HCT116 (cell line): ENCODE measurements around the gene PCDHB11. TPM values are rescaled to one million over a fixed set of nuclear protein-coding genes. Genes with fewer than 3 reads are reported as not detected.
"Not testable (repeated sequence)": the region's sequence is repeated elsewhere in the genome, so short reads cannot be mapped to it uniquely, and the experiment has no call there.

Source experiments
- ATAC-seq: fragments of 200-7000 bp; cut with Tn5 transposase; 2 replicates; pipeline ENCODE4 v1.9.1; 2020; ENCODE audit warnings: mild to moderate bottlenecking, moderate library complexity
- BruUV-seq: library from RNA; stranded (reverse); fragments of 400-500 nt; replicated peaks from 2 replicates; lab custom pipeline; 2021; lab: Mats Ljungman, UMichigan
- CTCF ChIA-PET: fragments of 300-600 bp; sonication (Branson Sonifier 250); formaldehyde crosslinking; loops from one replicate; lab custom pipeline; 2021; ENCODE audit warnings: antibody characterized with exemption; lab: Charles Lee
- POLR2A ChIA-PET: fragments of 300-600, 350-600 bp; sonication (Branson Sonifier 250); formaldehyde crosslinking; loops from one replicate; lab custom pipeline; 2021; ENCODE audit warnings: antibody characterized with exemption; lab: Charles Lee
- RAD21 ChIA-PET, 2 experiments: fragments of 300-600 bp; sonication (Branson Sonifier 250); formaldehyde crosslinking; loops; one replicate each; lab custom pipeline; 2023; ENCODE audit warnings: low total read pairs in 2 of 2; ENCODE audit not compliant: uncharacterized antibody in 2 of 2, unreplicated experiment in 2 of 2, low non-redundant PET in 1 of 2; lab: Charles Lee
- DNase-seq: peaks from one replicate; pipeline ENCODE4 v3.0.0-alpha.2; 2010; ENCODE audit warnings: low read depth, low spot score
- H2AFZ ChIP-seq: fragments of 200-600 bp; shearing (Covaris generic), sonication (generic); 2 replicates; pipeline ENCODE4 v1.6.1; 2017; ENCODE audit warnings: low read depth, mixed run types, mixed read lengths, antibody characterized with exemption, low read length; ENCODE audit not compliant: poor library complexity, severe bottlenecking
- H3K27ac ChIP-seq: 2 replicates; pipeline ENCODE4 v1.5.1; 2012; ENCODE audit warnings: low read depth, low read length
- H3K27me3 ChIP-seq: fragments of 200-600 bp; sonication (generic); 2 replicates; pipeline ENCODE4 v1.6.1; 2016; ENCODE audit warnings: mixed run types, low read length, mixed read lengths; ENCODE audit not compliant: insufficient read depth
- H3K36me3 ChIP-seq, 2 experiments: fragments of 200-500 bp in 1 of 2; fragments of 200-600 bp in 1 of 2; sonication (Bioruptor generic) in 1 of 2; sonication (generic) in 1 of 2; 2 replicates each; pipeline versions ENCODE4 v1.5.1 to v1.6.1; 2014 to 2016; ENCODE audit warnings: low read length in 2 of 2, inconsistent platforms in 1 of 2, mixed read lengths in 1 of 2, mixed run types in 1 of 2; ENCODE audit not compliant: insufficient read depth in 2 of 2, control insufficient read depth in 1 of 2
- H3K4me1 ChIP-seq, 2 experiments: fragments of 200-600 bp in 1 of 2; sonication (generic) in 1 of 2; 2 replicates each; pipeline versions ENCODE4 v1.5.1 to v1.6.1; 2012 to 2017; ENCODE audit warnings: low read length in 2 of 2, inconsistent platforms in 1 of 2, mild to moderate bottlenecking in 1 of 2, mixed read lengths in 1 of 2, mixed run types in 1 of 2, moderate library complexity in 1 of 2; ENCODE audit not compliant: insufficient read depth in 2 of 2, control insufficient read depth in 1 of 2
- H3K4me2 ChIP-seq: fragments of 200-600 bp; sonication (generic); 2 replicates; pipeline ENCODE4 v1.6.1; 2017; ENCODE audit warnings: mixed run types, low read length, mixed read lengths
- H3K4me3 ChIP-seq, 2 experiments: fragments of 200-600 bp in 1 of 2; sonication (generic) in 1 of 2; replicated peaks in 1 of 2; 2 replicates each; pipeline ENCODE4 v1.5.1; 2011 to 2016; ENCODE audit warnings: low read length in 2 of 2, control low read depth in 1 of 2, low read depth in 1 of 2, mild to moderate bottlenecking in 1 of 2, mixed read lengths in 1 of 2, mixed run types in 1 of 2
- H3K79me2 ChIP-seq: fragments of 200-600 bp; sonication (generic); 2 replicates; pipeline ENCODE4 v1.6.1; 2017; ENCODE audit warnings: mild to moderate bottlenecking, mixed run types, low read length, moderate library complexity, mixed read lengths; ENCODE audit not compliant: insufficient read depth
- H3K9ac ChIP-seq: fragments of 200-600 bp; sonication (generic); 2 replicates; pipeline ENCODE4 v1.6.1; 2016; ENCODE audit warnings: low read length, mixed read lengths
- H3K9me2 ChIP-seq: fragments of 200-600 bp; sonication (generic), shearing (Covaris generic); 2 replicates; pipeline ENCODE4 v1.6.1; 2017; ENCODE audit warnings: mixed run types, mild to moderate bottlenecking, moderate library complexity; ENCODE audit not compliant: insufficient read depth
- H3K9me3 ChIP-seq, 2 experiments: fragments of 200-500 bp in 1 of 2; fragments of 200-600 bp in 1 of 2; sonication (Bioruptor generic) in 1 of 2; sonication (generic) in 1 of 2; 2 replicates each; pipeline ENCODE4 v1.6.1; 2014 to 2017; ENCODE audit warnings: low read length in 2 of 2, mixed read lengths in 2 of 2, inconsistent platforms in 1 of 2, low read depth in 1 of 2, mild to moderate bottlenecking in 1 of 2, mixed run types in 1 of 2, moderate library complexity in 1 of 2; ENCODE audit not compliant: control insufficient read depth in 1 of 2, insufficient read depth in 1 of 2
- H4K20me1 ChIP-seq: fragments of 200-600 bp; sonication (generic), shearing (Covaris generic); 2 replicates; pipeline ENCODE4 v1.6.1; 2017; ENCODE audit warnings: mixed run types, mild to moderate bottlenecking, moderate library complexity; ENCODE audit not compliant: insufficient read depth
- CTCF ChIP-seq, 3 experiments: fragments of 200-600 bp in 1 of 3; sonication (generic) in 1 of 3; IDR thresholded peaks in 2 of 3; conservative IDR thresholded peaks in 1 of 3; 2 replicates each; pipeline ENCODE4 v1.5.1; 2012 to 2017; ENCODE audit warnings: low read depth in 2 of 3, low read length in 2 of 3, antibody characterized with exemption in 1 of 3, borderline replicate concordance in 1 of 3, control low read depth in 1 of 3, mild to moderate bottlenecking in 1 of 3, mixed read lengths in 1 of 3, mixed run types in 1 of 3, moderate library complexity in 1 of 3; ENCODE audit not compliant: insufficient read depth in 1 of 3
- EGR1 ChIP-seq: IDR thresholded peaks from 2 replicates; pipeline ENCODE4 v1.6.1; 2012; ENCODE audit warnings: low read depth
- EZH2 ChIP-seq: fragments of 200-600 bp; sonication (generic); IDR thresholded peaks from 2 replicates; pipeline ENCODE4 v1.6.1; 2017; ENCODE audit warnings: antibody characterized with exemption, mixed run types
- EZH2phosphoT487 ChIP-seq: fragments of 200-600 bp; IDR thresholded peaks from 2 replicates; pipeline ENCODE4 v1.6.1; 2018; ENCODE audit warnings: antibody characterized with exemption, borderline replicate concordance
- FOSL1 ChIP-seq: IDR thresholded peaks from 2 replicates; pipeline ENCODE4 v1.6.1; 2012; ENCODE audit warnings: low read depth
- REST ChIP-seq: IDR thresholded peaks from 2 replicates; pipeline ENCODE4 v1.6.1; 2012; ENCODE audit warnings: low read depth
- TCF7L2 ChIP-seq: IDR thresholded peaks from 2 replicates; pipeline ENCODE4 v1.7.0; 2011; ENCODE audit warnings: borderline replicate concordance, inconsistent platforms; ENCODE audit not compliant: insufficient read depth, insufficient read length; ENCODE audit errors: extremely low read depth
- YY1 ChIP-seq: IDR thresholded peaks from 2 replicates; pipeline ENCODE4 v1.6.1; 2011; ENCODE audit warnings: low read length, low read depth, moderate library complexity, mild to moderate bottlenecking; ENCODE audit not compliant: insufficient replicate concordance; ENCODE audit errors: extremely low read depth
- ZBTB33 ChIP-seq: IDR thresholded peaks from 2 replicates; pipeline ENCODE4 v1.6.1; 2011; ENCODE audit warnings: mild to moderate bottlenecking, low read length, moderate library complexity; ENCODE audit not compliant: insufficient replicate concordance; ENCODE audit errors: extremely low read depth
- ZFX ChIP-seq: fragments of 450-650 bp; IDR thresholded peaks from 2 replicates; pipeline ENCODE4 v1.6.1; 2017
- ZNF274 ChIP-seq: fragments of 200-500 bp; sonication (Bioruptor generic); IDR thresholded peaks from 2 replicates; pipeline ENCODE4 v1.6.1; 2014; ENCODE audit warnings: mild to moderate bottlenecking, low read depth, low read length, inconsistent platforms
- intact Hi-C: fragments of 100-400 bp; cut with micrococcal nuclease; formaldehyde crosslinking; loops from 2 replicates; pipeline ENCODE4 v1.10.0; 2022
- total RNA-seq: library from RNA; stranded (reverse); gene quantifications from one replicate; pipeline ENCODE4 v1.2.1, GENCODE V29; 2021; ENCODE audit not compliant: unreplicated experiment
- TF ChIP-seq, protein P1 (sequence below): IDR thresholded peaks from 2 replicates; pipeline ENCODE4 v1.6.1; 2012

PCDHB11 gene
- total RNA-seq, 1 experiment from 2014 or later: 0.07 TPM

- no peaks in the 10 kb centered on the region for H3K9me2 ChIP-seq
- H3K4me2 ChIP-seq: no peak overlapping the region
- intact Hi-C loops: no loop called here
- H3K4me3 ChIP-seq: no peak overlapping the region
- H3K79me2 ChIP-seq: no peaks in the 10 kb centered on the region
- no TSS peak for BruUV-seq
- no peak overlapping the region for H3K9ac ChIP-seq
- peaks cover 0 to 11% of the 10 kb centered on the region in 2 experiments; a peak in 2 of 4 replicates for H3K9me3 ChIP-seq
- no peak for DNase-seq
- H3K4me1 ChIP-seq: no peaks in the 10 kb centered on the region
- CTCF ChIA-PET: interaction anchor here (1.3 kb wide), 1 partner anchor 9 kb away, joined by 5 read pairs; the partner anchor contains the start of gene PCDHB9
- H4K20me1 ChIP-seq: no peaks in the 10 kb centered on the region
- H3K27me3 ChIP-seq: no peaks in the 10 kb centered on the region
- POLR2A ChIA-PET: no interaction called here
- no peak overlapping the region for H3K27ac ChIP-seq
- RAD21 ChIA-PET: no interaction called here
- H3K36me3 ChIP-seq: no peaks in the 10 kb centered on the region
- no peak overlapping the region for H2AFZ ChIP-seq
- TF ChIP-seq FOSL1 (no peak), ZFX (no peak), REST (no peak), EZH2 (no peak), CTCF (IDR thresholded peaks at IDR 0.05 in 2 of 3, conservative IDR thresholded peaks at IDR 0.05 in 1 of 3; ENCODE audit: borderline replicate concordance in 1 of 3, insufficient read depth in 1 of 3, low read depth in 2 of 3, low read length in 2 of 3) (no peak), ZBTB33 (no peak), ZNF274 (no peak), EZH2phosphoT487 (no peak), EGR1 (no peak), YY1 (no peak), TCF7L2 (no peak)
- TF ChIP-seq, protein P1, sequence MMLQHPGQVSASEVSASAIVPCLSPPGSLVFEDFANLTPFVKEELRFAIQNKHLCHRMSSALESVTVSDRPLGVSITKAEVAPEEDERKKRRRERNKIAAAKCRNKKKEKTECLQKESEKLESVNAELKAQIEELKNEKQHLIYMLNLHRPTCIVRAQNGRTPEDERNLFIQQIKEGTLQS: no peak
- no peak for ATAC-seq
Observed at GRCh38 chr5:141196363-141196762, 3.1 kb upstream of the PCDHB11 start.

- H3K4me3 ChIP-seq, H4K20me1 ChIP-seq, POLR2A ChIA-PET, intact Hi-C loops, H3K9me2 ChIP-seq, H3K27me3 ChIP-seq, H3K4me1 ChIP-seq, H3K9ac ChIP-seq, BruUV-seq, H2AFZ ChIP-seq, H3K36me3 ChIP-seq, H3K4me2 ChIP-seq, DNase-seq, ATAC-seq, RAD21 ChIA-PET, H3K27ac ChIP-seq, H3K79me2 ChIP-seq, CTCF ChIA-PET: not testable (repeated sequence)
- H3K9me3 ChIP-seq: peaks cover 0 to 11% of the 10 kb centered on the region in 2 experiments; a peak in 3 of 4 replicates
Observed at GRCh38 chr5:141201126-141201525, 1.7 kb downstream of the PCDHB11 start.
